PC-9 (cell line): Measurements from ENCODE around the gene GNAI1. TPM values are rescaled to one million over a fixed set of nuclear protein-coding genes. Genes with fewer than 3 reads are reported as not detected.

Experiments used
- BruUV-seq: library from RNA; stranded (reverse); fragments of 400-500 nt; replicated peaks from 2 replicates; lab custom pipeline; 2021; lab: Mats Ljungman, UMichigan
- CTCF ChIA-PET: fragments of 300-600 bp; sonication (Branson Sonifier 250); formaldehyde crosslinking; loops from one replicate; lab custom pipeline; 2022; ENCODE audit warnings: antibody characterized with exemption; lab: Charles Lee
- POLR2A ChIA-PET: fragments of 300-600 bp; sonication (Branson Sonifier 250); formaldehyde crosslinking; loops from one replicate; lab custom pipeline; 2022; ENCODE audit warnings: antibody characterized with exemption; ENCODE audit not compliant: unreplicated experiment; lab: Charles Lee
- DNase-seq, 2 experiments: peaks; one replicate each; pipeline versions ENCODE4 v3.0.0 to v3.0.0-alpha.2; 2015 to 2022; ENCODE audit warnings: mixed read lengths in 1 of 2
- H2AFZ ChIP-seq: fragments of 200-600 bp; sonication (generic); 2 replicates; pipeline ENCODE4 v1.8.1; 2017; ENCODE audit warnings: antibody characterized with exemption
- H3F3A ChIP-seq: fragments of 200-600 bp; sonication (generic); 2 replicates; pipeline ENCODE4 v1.8.1; 2017; ENCODE audit warnings: antibody characterized with exemption, mild to moderate bottlenecking, low read depth; ENCODE audit not compliant: insufficient read depth
- H3K27ac ChIP-seq: fragments of 200-600 bp; sonication (generic); 2 replicates; pipeline ENCODE4 v1.6.1; 2016; ENCODE audit warnings: mixed run types
- H3K27me3 ChIP-seq: fragments of 200-600 bp; sonication (generic); 2 replicates; pipeline ENCODE4 v1.6.1; 2016; ENCODE audit warnings: low read depth, mixed run types; ENCODE audit not compliant: insufficient read depth
- H3K36me3 ChIP-seq: fragments of 200-600 bp; sonication (generic); 2 replicates; pipeline ENCODE4 v1.6.1; 2016; ENCODE audit warnings: low read depth, mixed run types
- H3K4me1 ChIP-seq: fragments of 200-600 bp; sonication (generic); replicated peaks from 2 replicates; pipeline ENCODE4 v1.6.1; 2016; ENCODE audit warnings: mixed run types; ENCODE audit not compliant: insufficient read depth
- H3K4me2 ChIP-seq: fragments of 200-600 bp; sonication (generic); 2 replicates; pipeline ENCODE4 v1.6.1; 2017; ENCODE audit warnings: mixed run types
- H3K4me3 ChIP-seq: fragments of 200-600 bp; sonication (generic); 2 replicates; pipeline ENCODE4 v1.6.1; 2016; ENCODE audit warnings: mixed run types
- H3K79me2 ChIP-seq: fragments of 200-600 bp; sonication (generic); 2 replicates; pipeline ENCODE4 v1.6.1; 2017; ENCODE audit warnings: low read depth, mixed run types
- H3K9me2 ChIP-seq: fragments of 200-600 bp; sonication (generic); 2 replicates; pipeline ENCODE4 v1.8.1; 2017; ENCODE audit warnings: mild to moderate bottlenecking; ENCODE audit not compliant: insufficient read depth
- H3K9me3 ChIP-seq: fragments of 200-600 bp; sonication (generic); 2 replicates; pipeline ENCODE4 v1.8.1; 2016; ENCODE audit warnings: low read depth; ENCODE audit not compliant: insufficient read depth
- H4K20me1 ChIP-seq: fragments of 200-600 bp; sonication (generic); 2 replicates; pipeline ENCODE4 v1.8.1; 2017; ENCODE audit not compliant: insufficient read depth
- EZH2 ChIP-seq: fragments of 200-600 bp; sonication (generic); IDR thresholded peaks from 2 replicates; pipeline ENCODE4 v1.8.0; 2017; ENCODE audit warnings: antibody characterized with exemption, low read depth
- intact Hi-C: fragments of 100-400 bp; cut with micrococcal nuclease; formaldehyde crosslinking; loops from one replicate; pipeline ENCODE4 v1.10.0; 2022; ENCODE audit not compliant: unreplicated experiment
- total RNA-seq: library from RNA; stranded (reverse); gene quantifications from 2 replicates; pipeline ENCODE4 v1.2.3, GENCODE V29; 2021
- TF ChIP-seq, protein P1 (sequence below): fragments of 200-600 bp; sonication (generic); conservative IDR thresholded peaks from 2 replicates; pipeline ENCODE4 v1.6.1; 2017; ENCODE audit warnings: mixed run types, antibody characterized with exemption, mild to moderate bottlenecking, moderate library complexity

GNAI1 gene
- total RNA-seq, 1 experiment from 2014 or later: 16.8 TPM

DNA sequence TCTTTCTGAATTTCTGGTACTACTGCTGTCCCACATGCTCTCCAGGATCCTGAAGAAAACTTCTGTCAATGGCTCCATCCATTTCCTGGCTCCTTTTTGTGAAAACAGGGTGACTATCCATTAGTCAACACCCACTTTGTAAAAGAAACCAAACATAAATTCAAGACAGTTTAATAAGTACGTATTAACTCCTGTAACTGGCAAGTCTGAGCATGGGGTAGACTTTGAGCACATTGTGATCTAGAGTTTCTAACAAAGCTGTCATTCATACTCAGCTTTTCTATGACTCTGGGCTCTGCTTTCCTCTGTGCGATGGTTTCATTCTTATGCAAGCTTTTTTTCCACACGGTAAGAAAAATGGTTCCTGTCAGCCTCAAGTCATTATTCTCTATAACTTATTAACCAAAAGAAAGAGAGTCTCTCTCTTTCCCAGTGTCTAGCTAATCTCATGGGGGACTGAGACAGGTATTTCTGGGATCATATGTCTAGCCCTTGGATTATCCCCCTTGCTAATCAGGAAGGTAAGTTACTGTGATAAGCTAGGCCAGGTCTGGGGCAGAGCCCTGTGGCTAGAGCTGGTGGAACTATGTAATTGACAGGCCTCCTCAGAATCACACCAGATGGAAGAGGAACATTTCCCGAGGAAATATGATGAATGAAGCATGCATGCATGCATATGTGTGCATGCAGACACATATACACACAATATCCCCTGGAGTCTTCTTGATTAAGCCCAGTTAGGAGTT lies 98.5 kb downstream of the GNAI1 start:
- BruUV-seq: no TSS peak
- Histone ChIP-seq H3K4me1 (no peaks in the 10 kb centered on the region), H3K4me2 (no peak overlapping the region), H3K36me3 (no peaks in the 10 kb centered on the region), H3K4me3 (no peak overlapping the region), H3K9me3 (no peaks in the 10 kb centered on the region), H3K27ac (no peak overlapping the region), H3K9me2 (no peaks in the 10 kb centered on the region), H4K20me1 (no peaks in the 10 kb centered on the region), H3K27me3 (no peaks in the 10 kb centered on the region), H2AFZ (no peak overlapping the region), H3K79me2 (no peaks in the 10 kb centered on the region), H3F3A (no peaks in the 10 kb centered on the region)
- intact Hi-C loops: no loop called here
- POLR2A ChIA-PET: no interaction called here
- DNase-seq: no peak
- CTCF ChIA-PET: interaction anchor here (0.6 to 0.7 kb wide), 2 partner anchors 130 to 418 kb away, joined by 3 to 4 read pairs; no protein-coding TSS in a partner anchor
- TF ChIP-seq, protein P1, sequence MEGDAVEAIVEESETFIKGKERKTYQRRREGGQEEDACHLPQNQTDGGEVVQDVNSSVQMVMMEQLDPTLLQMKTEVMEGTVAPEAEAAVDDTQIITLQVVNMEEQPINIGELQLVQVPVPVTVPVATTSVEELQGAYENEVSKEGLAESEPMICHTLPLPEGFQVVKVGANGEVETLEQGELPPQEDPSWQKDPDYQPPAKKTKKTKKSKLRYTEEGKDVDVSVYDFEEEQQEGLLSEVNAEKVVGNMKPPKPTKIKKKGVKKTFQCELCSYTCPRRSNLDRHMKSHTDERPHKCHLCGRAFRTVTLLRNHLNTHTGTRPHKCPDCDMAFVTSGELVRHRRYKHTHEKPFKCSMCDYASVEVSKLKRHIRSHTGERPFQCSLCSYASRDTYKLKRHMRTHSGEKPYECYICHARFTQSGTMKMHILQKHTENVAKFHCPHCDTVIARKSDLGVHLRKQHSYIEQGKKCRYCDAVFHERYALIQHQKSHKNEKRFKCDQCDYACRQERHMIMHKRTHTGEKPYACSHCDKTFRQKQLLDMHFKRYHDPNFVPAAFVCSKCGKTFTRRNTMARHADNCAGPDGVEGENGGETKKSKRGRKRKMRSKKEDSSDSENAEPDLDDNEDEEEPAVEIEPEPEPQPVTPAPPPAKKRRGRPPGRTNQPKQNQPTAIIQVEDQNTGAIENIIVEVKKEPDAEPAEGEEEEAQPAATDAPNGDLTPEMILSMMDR: no peak
- TF ChIP-seq EZH2: no peak

DNA sequence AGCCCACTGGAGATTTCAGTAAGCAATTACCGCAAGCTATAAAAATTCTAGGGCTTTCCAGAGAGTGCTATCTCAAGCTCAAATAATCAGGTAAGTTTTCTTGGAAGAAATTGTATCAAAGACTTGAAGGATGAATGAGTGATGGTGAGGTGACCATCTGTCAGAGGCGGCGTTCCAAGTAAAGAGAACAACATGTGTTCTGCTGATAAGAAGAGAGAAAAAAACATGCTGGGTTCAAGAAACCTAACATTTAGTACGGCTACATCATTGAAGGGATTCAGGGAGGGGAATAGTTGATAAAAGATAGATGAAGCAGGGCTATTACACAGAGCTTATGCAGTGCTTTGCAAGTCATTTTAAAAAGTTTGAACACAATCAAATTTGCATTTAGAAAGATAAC lies 100.7 kb downstream of the GNAI1 start:
- Histone ChIP-seq H3K9me3 (no peaks in the 10 kb centered on the region), H3K36me3 (no peaks in the 10 kb centered on the region), H3K4me1 (no peaks in the 10 kb centered on the region), H2AFZ (no peak overlapping the region), H3K9me2 (peaks cover 2% of the 10 kb centered on the region; the same call in 1 of the 2 replicates), H3K27ac (no peak overlapping the region), H3K4me2 (no peak overlapping the region), H4K20me1 (no peaks in the 10 kb centered on the region), H3F3A (no peaks in the 10 kb centered on the region), H3K27me3 (no peaks in the 10 kb centered on the region), H3K4me3 (no peak overlapping the region), H3K79me2 (no peaks in the 10 kb centered on the region)
- BruUV-seq: no TSS peak
- intact Hi-C loops: no loop called here
- DNase-seq: no peak
- no peak for TF ChIP-seq EZH2
- TF ChIP-seq, protein P1: no peak
- ChIA-PET POLR2A (no interaction called here), CTCF (no interaction called here)

DNA sequence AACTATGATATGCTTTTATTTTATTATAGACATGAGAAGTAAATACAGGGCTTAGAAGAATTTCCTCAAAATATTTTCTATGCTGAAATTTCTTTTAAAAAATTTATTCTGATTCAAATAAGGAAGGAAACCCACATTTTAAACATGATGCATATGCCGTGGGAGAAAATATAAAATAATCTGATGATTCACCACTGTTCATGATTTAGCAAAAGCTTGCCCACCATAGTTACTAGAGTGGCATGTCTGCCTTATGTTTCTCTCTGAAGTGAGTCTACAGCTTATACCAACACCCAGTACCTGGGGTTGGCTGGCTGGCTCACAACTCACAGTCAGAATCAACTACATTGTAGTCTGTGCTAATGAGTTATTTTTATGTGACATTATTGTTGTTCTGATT lies 102.0 kb downstream of the GNAI1 start:
- no TSS peak for BruUV-seq
- Histone ChIP-seq H3K36me3 (no peaks in the 10 kb centered on the region), H3K27me3 (no peaks in the 10 kb centered on the region), H3K9me3 (no peaks in the 10 kb centered on the region), H3K79me2 (no peaks in the 10 kb centered on the region), H3K4me1 (no peaks in the 10 kb centered on the region), H3K4me2 (no peak overlapping the region), H3F3A (no peaks in the 10 kb centered on the region), H4K20me1 (no peaks in the 10 kb centered on the region), H3K9me2 (peaks cover 4% of the 10 kb centered on the region; the same call in 1 of the 2 replicates), H2AFZ (no peak overlapping the region), H3K4me3 (no peak overlapping the region), H3K27ac (no peak overlapping the region)
- ChIA-PET CTCF (no interaction called here), POLR2A (no interaction called here)
- TF ChIP-seq, protein P1: no peak
- no peak for TF ChIP-seq EZH2
- intact Hi-C loops: no loop called here
- no peak for DNase-seq
